Hematopoietic multipotent progenitor cell (in vitro differentiated cells): ENCODE measurements around the gene KLHL35. TPM values are rescaled to one million over a fixed set of nuclear protein-coding genes. Genes with fewer than 3 reads are reported as not detected.
A peak's percentile ranks its signal among the peaks of the same experiment; 100 is the strongest.
"Not testable (repeated sequence)": the region's sequence is repeated elsewhere in the genome, so short reads cannot be mapped to it uniquely, and the experiment has no call there.

ENCODE experiments used
- DNase-seq, 3 donors: peaks; one replicate each; pipeline ENCODE4 v3.0.0-alpha.2; 2011 to 2015; ENCODE audit warnings: low read depth in 2 of 3, low spot score in 2 of 3
- total RNA-seq: library from RNA; depleted of rRNA; stranded (reverse); fragments of >200 nt; gene quantifications from one replicate; pipeline ENCODE4 v1.2.3, GENCODE V29; 2012

The KLHL35 gene
- total RNA-seq, 1 donor = 1.6 TPM

DNA sequence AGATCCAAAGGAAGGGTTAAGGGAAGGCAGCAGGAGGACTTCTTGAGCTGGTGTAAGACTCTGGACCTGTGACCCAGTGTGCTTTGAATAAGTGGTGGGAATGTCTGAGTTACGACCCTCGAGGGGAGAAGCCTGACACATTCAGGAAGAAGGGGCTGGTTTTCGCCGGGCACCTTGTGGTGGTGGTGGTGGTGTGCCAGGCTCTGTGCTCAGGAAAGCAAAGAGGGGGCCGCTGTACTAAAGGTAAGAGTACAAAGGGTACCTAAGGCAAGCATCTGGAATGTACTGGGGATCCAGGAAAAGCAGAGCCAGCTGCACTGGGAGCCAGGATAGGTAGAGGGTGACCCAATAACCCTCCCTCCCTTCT is 6.3 kb downstream of the KLHL35 start:
- no peak for DNase-seq

DNA sequence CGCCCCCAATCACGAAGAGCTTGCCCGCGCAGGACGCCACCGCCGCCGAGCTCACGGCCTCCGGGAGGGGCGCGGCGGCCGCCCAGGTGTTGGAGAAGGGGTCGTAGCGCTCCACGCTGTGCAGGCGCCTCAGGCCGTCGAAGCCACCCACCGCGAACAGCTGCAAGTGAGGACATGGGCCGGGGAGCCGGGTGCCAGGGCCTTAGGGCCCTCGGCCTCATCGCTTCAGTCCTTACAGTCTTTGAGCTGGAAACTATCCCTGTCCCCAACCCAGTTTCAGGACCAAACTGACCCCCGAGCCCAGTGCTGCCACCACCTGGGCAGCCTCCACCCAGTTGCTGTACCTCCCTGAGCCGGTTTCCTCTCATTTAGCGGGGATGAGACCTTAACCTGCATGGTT is 7.6 kb downstream of the KLHL35 start:
- DNase-seq = no peak

DNA sequence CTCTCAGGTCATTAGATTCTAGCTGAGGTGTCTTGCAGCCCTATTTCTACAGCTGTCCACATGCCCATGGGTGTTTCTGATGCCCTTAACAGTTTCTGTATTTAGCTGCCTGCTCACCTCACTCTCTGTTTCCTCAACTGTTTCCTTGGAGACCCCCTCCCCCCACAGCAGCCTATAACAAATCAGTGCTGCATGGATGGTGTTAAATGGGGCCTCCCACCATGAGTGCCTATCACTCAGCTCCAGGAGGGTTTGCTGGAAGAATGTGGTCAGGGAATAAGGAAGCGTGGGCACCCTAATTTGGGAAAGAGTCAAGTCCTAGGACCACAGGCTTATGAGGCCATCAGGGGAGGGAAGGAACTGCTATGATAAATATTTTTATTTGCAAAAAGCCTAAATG is 8.6 kb downstream of the KLHL35 start:
- DNase-seq = no peak

DNA sequence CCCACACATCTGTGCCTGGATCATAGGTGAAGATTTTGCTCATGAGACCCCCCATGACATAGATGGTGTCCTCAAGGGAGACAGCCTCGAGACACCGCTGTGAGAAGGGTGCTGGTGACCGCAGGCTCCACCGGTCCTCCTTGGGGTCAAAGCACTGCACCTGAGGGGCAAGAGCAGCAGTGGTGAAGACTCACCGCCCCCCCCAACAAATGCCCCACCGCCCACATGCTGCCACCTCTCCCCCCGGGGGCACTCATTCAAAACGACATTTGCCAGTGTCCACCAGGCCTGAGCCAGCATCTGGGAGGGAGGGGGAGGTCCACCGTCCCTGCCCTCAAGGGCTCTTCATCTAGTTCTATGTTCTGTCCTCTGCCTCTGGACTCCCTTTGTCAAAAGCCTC is 9.3 kb downstream of the KLHL35 start:
- no peak for DNase-seq

- no peak for DNase-seq
These were observed 10.5 kb downstream of the KLHL35 start for GRCh38 chr11:75422248-75423231.

DNA sequence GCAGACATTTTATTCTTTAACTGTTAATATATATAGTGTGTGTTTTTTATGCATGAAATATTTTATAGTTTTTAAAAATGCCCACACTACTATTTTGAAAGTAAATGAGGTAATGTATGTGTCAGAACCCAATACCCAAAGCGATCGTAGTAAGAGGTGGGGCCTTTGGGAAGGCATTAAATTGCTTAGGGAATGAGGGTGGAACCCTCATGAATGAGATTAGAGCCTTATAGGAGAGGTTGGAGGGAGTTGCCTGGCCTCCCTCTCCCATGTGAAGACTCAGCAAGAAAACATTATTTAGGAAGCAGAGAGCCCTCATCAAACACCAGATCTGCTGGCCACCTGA is 11.1 kb downstream of the KLHL35 start:
- no peak for DNase-seq

- DNase-seq = no peak
These were observed 11.9 kb downstream of the KLHL35 start for GRCh38 chr11:75421035-75421602.

- DNase-seq = no peak
These were observed 12.6 kb downstream of the KLHL35 start for GRCh38 chr11:75420224-75421034.

DNA sequence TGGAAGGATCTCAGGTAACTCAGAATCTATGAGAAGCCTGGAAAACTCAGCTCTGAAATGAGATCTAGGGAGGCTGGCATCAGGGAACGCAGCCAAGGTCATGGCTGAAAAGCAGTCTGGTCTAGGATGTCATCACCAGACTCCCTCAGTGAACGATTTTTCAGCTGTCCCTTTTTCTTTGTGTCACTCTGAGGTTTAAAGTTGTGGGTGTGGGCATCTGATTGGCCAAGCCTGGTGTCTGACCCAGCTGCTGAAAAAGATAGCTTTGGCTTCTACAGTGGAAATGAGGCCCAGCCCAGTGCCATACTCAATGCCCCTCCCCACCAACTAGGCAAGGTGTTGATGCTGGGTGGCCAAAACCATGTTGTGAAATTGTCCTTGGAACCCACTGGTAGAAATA is 19.1 kb downstream of the KLHL35 start:
- DNase-seq = no peak

DNA sequence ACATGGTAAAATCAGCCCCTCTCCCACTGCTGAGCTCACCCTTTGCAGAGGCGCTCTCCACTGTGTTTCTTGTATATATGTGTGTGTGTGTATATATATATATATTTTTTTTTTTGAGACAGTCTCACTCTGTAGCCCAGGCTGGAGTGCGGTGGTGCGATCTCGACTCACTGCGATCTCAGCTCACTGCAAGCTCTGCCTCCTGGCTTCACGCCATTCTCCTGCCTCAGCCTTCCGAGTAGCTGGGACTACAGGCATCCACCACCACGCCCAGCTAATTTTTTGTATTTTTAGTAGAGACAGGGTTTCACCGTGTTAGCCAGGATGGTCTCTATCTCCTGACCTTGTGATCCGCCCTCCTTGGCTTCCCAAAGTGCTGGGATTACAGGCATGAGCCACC is 19.9 kb downstream of the KLHL35 start:
- DNase-seq = not testable (repeated sequence)

- DNase-seq = not testable (repeated sequence)
These were observed 23.0 kb downstream of the KLHL35 start for GRCh38 chr11:75409971-75410370.

- no peak for DNase-seq
These were observed 24.1 kb downstream of the KLHL35 start for GRCh38 chr11:75408957-75409219.

- DNase-seq = peak in 2 of 3 donors; percentile 60 to 66
These were observed 26.6 kb downstream of the KLHL35 start for GRCh38 chr11:75406338-75406777.

- no peak for DNase-seq
These were observed 28.9 kb downstream of the KLHL35 start for GRCh38 chr11:75403983-75404658.

- no peak for DNase-seq
These were observed 30.0 kb downstream of the KLHL35 start for GRCh38 chr11:75403037-75403436.

DNA sequence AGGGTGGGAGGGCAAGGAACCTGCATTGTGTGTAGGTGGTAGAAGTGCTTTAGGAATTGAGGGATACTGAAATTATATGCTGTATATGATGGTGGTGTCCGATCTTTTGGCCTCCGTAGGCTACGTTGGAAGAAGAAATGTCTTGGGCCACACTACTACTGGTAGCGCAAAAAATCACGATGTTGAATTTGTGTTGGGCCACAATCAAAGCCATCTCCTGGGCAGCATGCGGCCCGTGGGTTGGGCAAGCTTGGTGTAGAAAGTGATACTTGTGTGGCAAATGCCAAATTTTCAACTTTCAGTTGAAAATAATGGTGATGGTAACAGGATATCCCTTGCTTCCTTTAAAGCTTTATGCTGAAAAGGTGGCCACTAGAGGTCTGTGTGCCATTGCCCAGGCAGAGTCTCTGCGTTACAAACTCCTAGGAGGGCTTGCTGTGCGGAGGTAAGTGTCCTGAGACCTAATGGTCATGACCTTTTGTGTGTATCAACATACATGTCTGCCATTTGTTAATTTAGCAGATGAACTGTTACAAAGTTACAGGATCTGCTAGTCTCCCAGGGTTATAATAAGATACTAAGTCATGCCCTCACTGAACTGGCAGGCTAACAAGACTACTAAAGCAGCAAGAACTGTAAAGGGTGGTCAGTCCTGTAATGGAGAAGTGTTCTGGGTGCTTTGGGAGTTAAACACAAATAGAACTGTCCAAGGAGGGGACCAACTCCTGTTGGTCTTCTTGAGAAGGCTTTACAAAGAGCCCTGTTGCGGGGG is 30.8 kb downstream of the KLHL35 start:
- DNase-seq = no peak

- peak in 1 of 3 donors; percentile 22 for DNase-seq
These were observed 32.7 kb downstream of the KLHL35 start for GRCh38 chr11:75400146-75400865.

- DNase-seq = peak; percentile 76 to 95 (median 89)
These were observed 33.5 kb downstream of the KLHL35 start, which contains the start of gene RPS3 for GRCh38 chr11:75399344-75400145. Gene RPS3, plus strand, starts transcription at chr11:75399518. Its CDS starts 30 bp downstream, at chr11:75399548.

- no peak for DNase-seq
These were observed 34.1 kb downstream of the KLHL35 start for GRCh38 chr11:75398906-75399305.
